ENCODE results near the gene SIGLEC8. TPM values are rescaled to one million over a fixed set of nuclear protein-coding genes. Genes with fewer than 3 reads are reported as not detected.
"Not testable (repeated sequence)": the region's sequence is repeated elsewhere in the genome, so short reads cannot be mapped to it uniquely, and the experiment has no call there.

The SIGLEC8 gene
- total and polyA plus RNA-seq, 10 of the 15 experiments (the other 5 are each of a cell fraction or from before 2014, with no cell fraction given) = not detected

GRCh38 chr19:51448011-51448410, 10.2 kb downstream of the SIGLEC8 start:
- peak overlapping the region; percentile 2; the same call in 1 of the 2 replicates for H3K4me2 ChIP-seq (ENCODE audit: control insufficient read depth, insufficient read depth)
- SMC1A ChIA-PET (ENCODE audit: uncharacterized antibody, unreplicated experiment) = interaction anchor here (1.7 to 2.3 kb wide), 2 partner anchors 30 to 52 kb away, joined by 4 to 8 read pairs; partner anchors contain the start of gene SIGLEC10
- 57% methylated on average over 7 of the region's 7 CpGs for WGBS (ENCODE audit: insufficient coverage, insufficient replicate concordance, low lambda C conversion rate, missing lambda C conversion rate)
- H3K36me3 ChIP-seq (ENCODE audit: control insufficient read depth in 2 of 2, insufficient read depth in 2 of 2, low read length in 1 of 2) = no peaks in the 10 kb centered on the region
- H3K4me1 ChIP-seq (ENCODE audit: control insufficient read depth, insufficient read depth, low read length) = peaks cover 5% of the 10 kb centered on the region; the same call in 1 of the 2 replicates
- intact Hi-C loops (cut with micrococcal nuclease; ENCODE audit: unreplicated experiment) (no loop called here), in situ Hi-C loops (cut with MboI) (no loop called here)
- FAIRE-seq (no peak), ATAC-seq (no peak), DNase-seq (ENCODE audit: low read depth, low spot score) (no peak)
- CTCF ChIA-PET = interaction anchor here (1.1 to 1.5 kb wide), 2 partner anchors 152 to 209 kb away, joined by 3 to 4 read pairs; no protein-coding TSS in a partner anchor
- no peaks in the 10 kb centered on the region for H3K79me2 ChIP-seq (ENCODE audit: control insufficient read depth, insufficient read depth, low read length)
- BruUV-seq (replicated peaks) = no TSS peak
- no peak overlapping the region for H3K9ac ChIP-seq (ENCODE audit: control insufficient read depth, insufficient read depth, low read length)
- RAD21 ChIA-PET (ENCODE audit: unreplicated experiment) = no interaction called here
- POLR2A ChIA-PET = no interaction called here
- no peaks in the 10 kb centered on the region for H4K20me1 ChIP-seq (ENCODE audit: control insufficient read depth, insufficient read depth)
- no peaks in the 10 kb centered on the region; the same call in 2 of the 3 replicates for H3K9me3 ChIP-seq (replicated peaks; ENCODE audit: control insufficient read depth, insufficient read depth, low read length)
- no peak overlapping the region for H2AFZ ChIP-seq (ENCODE audit: control insufficient read depth, low read depth, low read length)
- no peak overlapping the region for H3K27ac ChIP-seq (ENCODE audit: control insufficient read depth, insufficient read depth)
- no peak for TF ChIP-seq NR2C1 (IDR thresholded peaks at IDR 0.05)
- TF ChIP-seq TCF12 (IDR thresholded peaks at IDR 0.05; ENCODE audit: low read depth, low read length) = no peak
- no peak for TF ChIP-seq CBFB (IDR thresholded peaks at IDR 0.05; ENCODE audit: low read depth)
- TF ChIP-seq ATF3 (IDR thresholded peaks at IDR 0.05; ENCODE audit: borderline replicate concordance, extremely low read depth, low read depth, low read length) = no peak
- no peak for TF ChIP-seq NFYB (IDR thresholded peaks at IDR 0.05; ENCODE audit: insufficient read depth, low read depth, low read length)
- no peak for TF ChIP-seq MTA3 (IDR thresholded peaks at IDR 0.05; ENCODE audit: borderline replicate concordance, low read length)
- H3K27me3 ChIP-seq (replicated peaks in 1 of 2; ENCODE audit: control insufficient read depth in 2 of 2, insufficient read depth in 2 of 2, low read length in 1 of 2) = no peaks in the 10 kb centered on the region; a peak in 1 of 4 replicates
- no peak overlapping the region for H3K4me3 ChIP-seq

GRCh38 chr19:51447510-51447909, 10.7 kb downstream of the SIGLEC8 start:
- ATAC-seq; BruUV-seq (replicated peaks); H4K20me1 ChIP-seq (ENCODE audit: control insufficient read depth, insufficient read depth); H3K27me3 ChIP-seq (replicated peaks in 1 of 2; ENCODE audit: control insufficient read depth in 2 of 2, insufficient read depth in 2 of 2, low read length in 1 of 2); POLR2A ChIA-PET; H3K79me2 ChIP-seq (ENCODE audit: control insufficient read depth, insufficient read depth, low read length); FAIRE-seq; H3K9me3 ChIP-seq (replicated peaks; ENCODE audit: control insufficient read depth, insufficient read depth, low read length); H3K4me3 ChIP-seq; H3K4me2 ChIP-seq (ENCODE audit: control insufficient read depth, insufficient read depth); RAD21 ChIA-PET (ENCODE audit: unreplicated experiment); intact Hi-C loops (cut with micrococcal nuclease; ENCODE audit: unreplicated experiment); H3K27ac ChIP-seq (ENCODE audit: control insufficient read depth, insufficient read depth); H3K4me1 ChIP-seq (ENCODE audit: control insufficient read depth, insufficient read depth, low read length); H3K36me3 ChIP-seq (ENCODE audit: control insufficient read depth in 2 of 2, insufficient read depth in 2 of 2, low read length in 1 of 2); H2AFZ ChIP-seq (ENCODE audit: control insufficient read depth, low read depth, low read length); H3K9ac ChIP-seq (ENCODE audit: control insufficient read depth, insufficient read depth, low read length); DNase-seq (ENCODE audit: low read depth, low spot score); in situ Hi-C loops (cut with MboI): not testable (repeated sequence)
- SMC1A ChIA-PET (ENCODE audit: uncharacterized antibody, unreplicated experiment) = interaction anchor here (1.0 to 2.3 kb wide), 2 partner anchors 30 to 214 kb away, joined by 3 to 8 read pairs; partner anchors contain the start of gene SIGLEC10
- CTCF ChIA-PET = interaction anchor here (1.1 to 1.5 kb wide), 2 partner anchors 151 to 210 kb away, joined by 3 to 4 read pairs; no protein-coding TSS in a partner anchor
- peak; percentile 65 for TF ChIP-seq NFYB (IDR thresholded peaks at IDR 0.05; ENCODE audit: insufficient read depth, low read depth, low read length)
- 57% methylated on average over 3 of the region's 3 CpGs for WGBS (ENCODE audit: insufficient coverage, insufficient replicate concordance, low lambda C conversion rate, missing lambda C conversion rate)
